Mesenchymal stem cell (in vitro differentiated cells and primary cell): Measurements from ENCODE around the gene SERPINA10.
"Not testable (repeated sequence)": the region's sequence is repeated elsewhere in the genome, so short reads cannot be mapped to it uniquely, and the experiment has no call there.

Source experiments
- DNase-seq: peaks from one replicate; pipeline ENCODE4 v3.0.0-alpha.2; 2013
- H2AFZ ChIP-seq: one replicate; pipeline ENCODE4 v1.6.1; 2013; ENCODE audit warnings: low read depth, mild to moderate bottlenecking, control low read depth, inconsistent platforms, low read length, moderate library complexity
- H2AK5ac ChIP-seq: 2 replicates; pipeline ENCODE4 v1.6.1; 2013; ENCODE audit warnings: low read length, moderate library complexity, mild to moderate bottlenecking, inconsistent platforms; ENCODE audit not compliant: severe bottlenecking
- H2BK120ac ChIP-seq: one replicate; pipeline ENCODE4 v1.6.1; 2013; ENCODE audit warnings: low read depth, mild to moderate bottlenecking, inconsistent platforms, low read length, moderate library complexity
- H2BK12ac ChIP-seq, 2 experiments: one replicate each; pipeline ENCODE4 v1.6.1; 2013; ENCODE audit warnings: inconsistent platforms in 2 of 2, low read length in 2 of 2, mild to moderate bottlenecking in 2 of 2, moderate library complexity in 2 of 2, control low read depth in 1 of 2
- H2BK15ac ChIP-seq: one replicate; pipeline ENCODE4 v1.6.1; 2013; ENCODE audit warnings: mild to moderate bottlenecking, low read depth, inconsistent platforms; ENCODE audit not compliant: poor library complexity, severe bottlenecking
- H2BK5ac ChIP-seq: 2 replicates; pipeline ENCODE4 v1.6.1; 2013; ENCODE audit warnings: low read depth, mild to moderate bottlenecking, low read length, control low read depth, inconsistent platforms; ENCODE audit not compliant: poor library complexity, severe bottlenecking
- H3K14ac ChIP-seq, 2 experiments: one replicate each; pipeline ENCODE4 v1.6.1; 2013; ENCODE audit warnings: inconsistent platforms in 2 of 2, low read length in 2 of 2, control low read depth in 1 of 2, mild to moderate bottlenecking in 1 of 2, moderate library complexity in 1 of 2
- H3K18ac ChIP-seq, 2 experiments: one replicate each; pipeline ENCODE4 v1.6.1; 2013; ENCODE audit warnings: inconsistent platforms in 2 of 2, low read length in 2 of 2, control low read depth in 1 of 2, low read depth in 1 of 2, mild to moderate bottlenecking in 1 of 2
- H3K23ac ChIP-seq, 2 experiments: one replicate each; pipeline ENCODE4 v1.6.1; 2013; ENCODE audit warnings: inconsistent platforms in 2 of 2, low read length in 2 of 2, mild to moderate bottlenecking in 2 of 2, moderate library complexity in 2 of 2, control low read depth in 1 of 2
- H3K27ac ChIP-seq: 2 replicates; pipeline ENCODE4 v1.5.1; 2013; ENCODE audit warnings: mild to moderate bottlenecking, moderate library complexity, low read length, control low read depth, inconsistent platforms; ENCODE audit not compliant: poor library complexity, severe bottlenecking
- H3K27me3 ChIP-seq, 2 experiments: 2 replicates each; pipeline versions ENCODE4 v1.6.1 to v1.7.0; 2013; ENCODE audit warnings: low read length in 2 of 2, mild to moderate bottlenecking in 2 of 2, moderate library complexity in 2 of 2, control low read depth in 1 of 2, inconsistent platforms in 1 of 2; ENCODE audit not compliant: control insufficient read depth in 1 of 2, insufficient read depth in 1 of 2
- H3K36me3 ChIP-seq, 2 experiments: 2 replicates each; pipeline versions ENCODE4 v1.6.1 to v1.7.0; 2013; ENCODE audit warnings: low read length in 2 of 2, control low read depth in 1 of 2, inconsistent platforms in 1 of 2, low read depth in 1 of 2, mild to moderate bottlenecking in 1 of 2; ENCODE audit not compliant: insufficient read depth in 2 of 2, control insufficient read depth in 1 of 2
- H3K4ac ChIP-seq, 2 experiments: one replicate each; pipeline ENCODE4 v1.6.1; 2013; ENCODE audit warnings: inconsistent platforms in 2 of 2, low read length in 2 of 2, mild to moderate bottlenecking in 2 of 2, moderate library complexity in 2 of 2, control low read depth in 1 of 2, low read depth in 1 of 2
- H3K4me1 ChIP-seq: 2 replicates; pipeline ENCODE4 v1.6.1; 2013; ENCODE audit warnings: low read depth, low read length, control low read depth; ENCODE audit not compliant: control insufficient read depth, insufficient read depth
- H3K4me2 ChIP-seq: 2 replicates; pipeline ENCODE4 v1.6.1; 2013; ENCODE audit warnings: low read length, mild to moderate bottlenecking, inconsistent platforms; ENCODE audit not compliant: poor library complexity, severe bottlenecking
- H3K4me3 ChIP-seq, 2 experiments: 2 replicates each; pipeline versions ENCODE4 v1.5.1 to v1.7.0; 2013; ENCODE audit warnings: low read length in 2 of 2, mild to moderate bottlenecking in 2 of 2, control low read depth in 1 of 2, low read depth in 1 of 2; ENCODE audit not compliant: insufficient read depth in 1 of 2
- H3K79me1 ChIP-seq: replicated peaks from 2 replicates; pipeline ENCODE4 v1.6.1; 2013; ENCODE audit warnings: mild to moderate bottlenecking, control low read depth, low read length, inconsistent platforms; ENCODE audit not compliant: poor library complexity, severe bottlenecking
- H3K9ac ChIP-seq: 2 replicates; pipeline ENCODE4 v1.7.0; 2013; ENCODE audit warnings: mild to moderate bottlenecking, low read length, moderate library complexity
- H3K9me3 ChIP-seq: 2 replicates; pipeline ENCODE4 v1.7.0; 2013; ENCODE audit warnings: mild to moderate bottlenecking, low read length; ENCODE audit not compliant: control insufficient read depth
- H4K8ac ChIP-seq: one replicate; pipeline ENCODE4 v1.6.1; 2013; ENCODE audit warnings: inconsistent platforms, mild to moderate bottlenecking, low read length, moderate library complexity
- H4K91ac ChIP-seq: one replicate; pipeline ENCODE4 v1.6.1; 2013; ENCODE audit warnings: mild to moderate bottlenecking, low read length, inconsistent platforms
- WGBS: methylation state at CpG from one replicate; pipeline ENCODE4 v1.1.7; 2013; ENCODE audit warnings: mixed read lengths; 5-methylcytosine and 5-hydroxymethylcytosine counted together

Gene SERPINA10

DNA sequence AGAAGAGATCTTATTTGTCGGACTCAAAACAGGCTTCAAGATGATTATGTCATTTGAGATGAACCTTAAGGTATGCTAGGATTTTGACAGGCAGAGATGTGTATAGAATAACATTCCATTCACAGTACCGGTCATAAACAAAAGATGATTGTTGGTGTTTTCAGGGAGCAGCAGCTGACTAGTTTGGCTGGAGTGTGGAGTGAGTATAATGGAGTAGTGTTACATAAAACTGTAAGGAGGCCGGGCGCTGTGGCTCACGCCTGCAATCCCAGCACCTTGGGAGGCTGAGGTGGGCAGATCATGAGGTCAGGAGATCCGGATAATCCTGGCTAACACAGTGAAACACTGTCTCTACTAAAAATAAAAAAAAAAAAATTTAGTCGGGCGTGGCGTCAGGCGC, 23.9 kb downstream of the SERPINA10 start:
- DNase-seq, result no peak
- H3K4me3 ChIP-seq, result no peak overlapping the region

DNA sequence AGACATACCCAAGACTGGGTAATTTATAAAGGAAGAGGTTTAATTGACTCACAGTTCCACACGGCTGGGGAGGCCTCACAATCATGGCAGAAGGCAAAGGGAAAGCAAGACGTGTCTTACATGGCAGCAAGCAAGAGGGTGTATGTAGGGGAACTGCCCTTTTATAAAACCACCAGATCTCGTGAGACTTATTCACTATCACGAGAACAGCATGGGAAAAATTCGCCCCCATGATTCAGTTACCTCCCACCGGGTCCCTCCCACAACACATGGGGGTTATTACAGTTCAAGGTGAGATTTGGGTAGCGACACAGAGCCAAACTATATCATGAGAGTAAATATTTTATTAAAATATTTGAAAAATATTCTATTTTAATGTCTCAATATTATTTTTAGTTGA, 24.5 kb downstream of the SERPINA10 start:
- not testable (repeated sequence) for H2BK120ac ChIP-seq, H4K8ac ChIP-seq, H3K4ac ChIP-seq, H2AK5ac ChIP-seq, H3K36me3 ChIP-seq, DNase-seq, H4K91ac ChIP-seq, H2AFZ ChIP-seq, H3K4me3 ChIP-seq, H3K9ac ChIP-seq, H3K4me2 ChIP-seq, H3K9me3 ChIP-seq, H3K4me1 ChIP-seq, H2BK12ac ChIP-seq, H3K14ac ChIP-seq, H3K23ac ChIP-seq, H3K79me1 ChIP-seq, H3K27ac ChIP-seq, H2BK15ac ChIP-seq, H2BK5ac ChIP-seq, H3K18ac ChIP-seq, H3K27me3 ChIP-seq
- WGBS, result 69% methylated on average over 3 of the region's 7 CpGs

More for the DNA sequence above, 23.9 kb downstream of the SERPINA10 start:
- Histone ChIP-seq H2BK5ac (no peak overlapping the region), H4K8ac (no peak overlapping the region), H3K4me1 (no peaks in the 10 kb centered on the region), H3K9me3 (no peaks in the 10 kb centered on the region), H3K27ac (no peak overlapping the region), H2AFZ (no peak overlapping the region), H3K4me2 (no peak overlapping the region), H3K14ac (no peak overlapping the region), H3K79me1 (no peaks in the 10 kb centered on the region), H2BK120ac (no peak overlapping the region), H2BK15ac (no peak overlapping the region), H3K36me3 (no peaks in the 10 kb centered on the region), H3K18ac (no peak overlapping the region), H2AK5ac (no peak overlapping the region), H4K91ac (no peak overlapping the region), H3K4ac (no peak overlapping the region), H3K23ac (no peak overlapping the region), H3K27me3 (no peaks in the 10 kb centered on the region), H3K9ac (no peak overlapping the region), H2BK12ac (no peak overlapping the region)
- 82% methylated on average over 6 of the region's 10 CpGs for WGBS

DNA sequence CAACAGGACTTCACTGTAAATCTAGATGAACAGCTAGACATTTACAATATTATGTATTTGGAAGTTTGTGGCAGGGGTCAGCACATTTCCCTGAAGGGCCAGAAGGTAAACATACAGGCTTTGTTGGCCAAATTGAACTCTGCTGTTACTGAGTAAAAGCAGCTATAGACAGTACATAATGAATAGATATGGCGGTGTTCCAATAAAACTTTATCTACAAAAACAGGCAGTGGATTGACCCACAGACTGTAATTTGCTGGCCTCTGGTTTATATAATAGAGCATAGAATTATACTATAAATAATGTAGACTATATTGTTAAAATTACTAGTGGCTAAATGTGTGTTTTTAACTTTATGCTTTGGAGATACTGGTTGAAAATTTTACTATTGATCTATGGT, 25.7 kb downstream of the SERPINA10 start:
- H3K9me3 ChIP-seq, result peaks cover 11% of the 10 kb centered on the region
- H3K4ac ChIP-seq, result no peak overlapping the region
- H3K23ac ChIP-seq, result no peak overlapping the region
- H2BK15ac ChIP-seq, result no peak overlapping the region
- no peak overlapping the region for H4K8ac ChIP-seq
- H3K18ac ChIP-seq, result no peak overlapping the region
- H3K4me3 ChIP-seq, result no peak overlapping the region
- no peak overlapping the region for H4K91ac ChIP-seq
- no peak overlapping the region for H2AK5ac ChIP-seq
- no peak overlapping the region for H2BK12ac ChIP-seq
- no peak for DNase-seq
- H3K27me3 ChIP-seq, result no peaks in the 10 kb centered on the region
- no peak overlapping the region for H3K4me2 ChIP-seq
- no peak overlapping the region for H3K14ac ChIP-seq
- WGBS, result no CpG with 5 or more reads among the region's 1 CpG
- H2BK5ac ChIP-seq, result no peak overlapping the region
- no peak overlapping the region for H3K27ac ChIP-seq
- H3K79me1 ChIP-seq, result no peaks in the 10 kb centered on the region
- H3K4me1 ChIP-seq, result no peaks in the 10 kb centered on the region
- H3K9ac ChIP-seq, result no peak overlapping the region
- no peak overlapping the region for H2AFZ ChIP-seq
- no peak overlapping the region for H2BK120ac ChIP-seq
- H3K36me3 ChIP-seq, result no peaks in the 10 kb centered on the region

DNA sequence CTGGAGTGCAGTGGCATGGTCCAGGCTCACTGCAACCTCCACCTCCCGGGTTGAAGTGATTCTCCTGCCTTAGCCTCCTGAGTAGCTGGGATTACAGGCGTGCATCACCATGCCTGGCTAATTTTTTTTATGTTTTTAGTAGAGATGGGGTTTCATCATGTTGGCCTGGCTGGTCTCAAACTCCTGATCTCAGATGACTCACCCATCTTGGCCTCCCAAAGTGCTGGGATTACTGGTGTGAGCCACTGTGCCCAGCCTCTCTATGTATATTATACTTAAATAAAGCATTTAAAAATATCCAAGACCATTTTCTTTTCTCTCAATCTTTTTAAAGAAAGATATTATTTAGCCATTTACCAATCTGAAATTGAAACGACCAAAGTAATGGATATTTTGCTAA, 28.9 kb downstream of the SERPINA10 start:
- not testable (repeated sequence) for H3K9ac ChIP-seq, H2BK15ac ChIP-seq, H3K27me3 ChIP-seq, H3K23ac ChIP-seq, H3K14ac ChIP-seq, H3K4me3 ChIP-seq, H3K18ac ChIP-seq, H2BK12ac ChIP-seq, H4K91ac ChIP-seq, H2BK120ac ChIP-seq, H3K36me3 ChIP-seq, DNase-seq, H4K8ac ChIP-seq, H3K4me1 ChIP-seq, H3K4me2 ChIP-seq, H2BK5ac ChIP-seq, H2AK5ac ChIP-seq, H2AFZ ChIP-seq, H3K27ac ChIP-seq, H3K79me1 ChIP-seq, H3K4ac ChIP-seq
- 54% methylated on average over 2 of the region's 3 CpGs for WGBS
- H3K9me3 ChIP-seq, result peaks cover 20% of the 10 kb centered on the region
